IMR-90 (cell line): ENCODE data around the gene HKDC1. TPM values are rescaled to one million over a fixed set of nuclear protein-coding genes. Genes with fewer than 3 reads are reported as not detected.

Source experiments
- ATAC-seq: fragments of 200-7000 bp; cut with Tn5 transposase; 2 replicates; pipeline ENCODE4 v1.9.1; 2020; ENCODE audit warnings: low read depth, mild to moderate bottlenecking, moderate library complexity
- BruUV-seq: library from RNA; stranded (reverse); fragments of 400-500 nt; replicated peaks from 2 replicates; lab custom pipeline; 2021; lab: Mats Ljungman, UMichigan
- CTCF ChIA-PET: fragments of 300-600 bp; formaldehyde crosslinking; extraction: SDS; loops from one replicate; lab custom pipeline; 2021; ENCODE audit warnings: antibody characterized with exemption; lab: Yijun Ruan, JAX
- POLR2A ChIA-PET: fragments of 300-600 bp; sonication (Branson Sonifier 250); formaldehyde crosslinking; loops from one replicate; lab custom pipeline; 2022; ENCODE audit warnings: antibody characterized with exemption; ENCODE audit not compliant: unreplicated experiment; lab: Charles Lee
- DNase-seq: peaks from one replicate; pipeline ENCODE4 v3.0.0; 2013
- H2AFZ ChIP-seq: replicated peaks from 2 replicates; pipeline ENCODE3; 2013; ENCODE audit warnings: low read length, mild to moderate bottlenecking; ENCODE audit not compliant: poor library complexity
- H2AK5ac ChIP-seq: 2 replicates; pipeline ENCODE4 v1.6.1; 2013; ENCODE audit warnings: low read depth, low read length, inconsistent platforms
- H2AK9ac ChIP-seq: replicated peaks from 2 replicates; pipeline ENCODE3; 2013; ENCODE audit warnings: mild to moderate bottlenecking, low read depth, low read length, moderate library complexity; ENCODE audit not compliant: poor library complexity
- H2BK120ac ChIP-seq: 2 replicates; pipeline ENCODE4 v1.6.1; 2013; ENCODE audit warnings: low read depth, low read length, inconsistent platforms
- H2BK15ac ChIP-seq: 3 replicates; pipeline ENCODE4 v1.6.1; 2013; ENCODE audit warnings: low read depth, low read length, inconsistent platforms
- H2BK20ac ChIP-seq: 2 replicates; pipeline ENCODE4 v1.6.1; 2013; ENCODE audit warnings: low read depth, mild to moderate bottlenecking, inconsistent platforms, low read length, moderate library complexity
- H2BK5ac ChIP-seq: 2 replicates; pipeline ENCODE4 v1.6.1; 2013; ENCODE audit warnings: mild to moderate bottlenecking, low read depth, low read length, inconsistent platforms; ENCODE audit not compliant: poor library complexity, severe bottlenecking
- H3K14ac ChIP-seq: replicated peaks from 2 replicates; pipeline ENCODE4 v1.6.1; 2013; ENCODE audit warnings: low read depth, low read length, inconsistent platforms
- H3K18ac ChIP-seq: 2 replicates; pipeline ENCODE4 v1.6.1; 2013; ENCODE audit warnings: low read depth, low read length, control low read depth
- H3K23ac ChIP-seq: 2 replicates; pipeline ENCODE4 v1.6.1; 2013; ENCODE audit warnings: low read depth, low read length, inconsistent platforms
- H3K27ac ChIP-seq: 2 replicates; pipeline ENCODE4 v1.5.1; 2013; ENCODE audit warnings: mild to moderate bottlenecking, control low read depth, low read length; ENCODE audit not compliant: insufficient read depth
- H3K27me3 ChIP-seq: 2 replicates; pipeline ENCODE4 v1.6.1; 2013; ENCODE audit warnings: low read length; ENCODE audit not compliant: control insufficient read depth, insufficient read depth
- H3K36me3 ChIP-seq: 2 replicates; pipeline ENCODE4 v1.6.1; 2013; ENCODE audit warnings: low read length, mixed read lengths; ENCODE audit not compliant: control insufficient read depth, insufficient read depth
- H3K4ac ChIP-seq: 2 replicates; pipeline ENCODE4 v1.6.1; 2013; ENCODE audit warnings: low read depth, low read length, inconsistent platforms
- H3K4me1 ChIP-seq: 2 replicates; pipeline ENCODE4 v1.6.1; 2013; ENCODE audit warnings: low read length, mixed read lengths; ENCODE audit not compliant: control insufficient read depth, insufficient read depth
- H3K4me2 ChIP-seq: 2 replicates; pipeline ENCODE4 v1.6.1; 2013; ENCODE audit warnings: low read depth, mild to moderate bottlenecking, control low read depth, low read length, moderate library complexity
- H3K4me3 ChIP-seq: 2 replicates; pipeline ENCODE4 v1.5.1; 2013; ENCODE audit warnings: low read depth, mild to moderate bottlenecking, control low read depth, low read length, moderate library complexity; ENCODE audit not compliant: insufficient read depth
- H3K56ac ChIP-seq: 2 replicates; pipeline ENCODE4 v1.6.1; 2013; ENCODE audit warnings: low read length, inconsistent platforms; ENCODE audit not compliant: insufficient read depth; ENCODE audit errors: extremely low read depth
- H3K79me1 ChIP-seq, 2 experiments: 2 replicates each; pipeline ENCODE4 v1.6.1; 2013; ENCODE audit warnings: low read length in 2 of 2, inconsistent platforms in 1 of 2, low read depth in 1 of 2
- H3K9ac ChIP-seq: 2 replicates; pipeline ENCODE4 v1.6.1; 2013; ENCODE audit warnings: low read depth, low read length, control low read depth
- H3K9me1 ChIP-seq: 2 replicates; pipeline ENCODE4 v1.6.1; 2013; ENCODE audit warnings: low read length, inconsistent platforms; ENCODE audit not compliant: insufficient read depth
- H3K9me3 ChIP-seq: 2 replicates; pipeline ENCODE4 v1.6.1; 2013; ENCODE audit warnings: low read length; ENCODE audit not compliant: control insufficient read depth, insufficient read depth
- H4K20me1 ChIP-seq: 2 replicates; pipeline ENCODE4 v1.6.1; 2013; ENCODE audit warnings: low read length, inconsistent platforms; ENCODE audit not compliant: insufficient read depth
- H4K5ac ChIP-seq: 2 replicates; pipeline ENCODE4 v1.6.1; 2013; ENCODE audit warnings: mild to moderate bottlenecking, low read depth, low read length, control low read depth
- H4K8ac ChIP-seq, 2 experiments: 2 replicates each; pipeline ENCODE4 v1.6.1; 2013; ENCODE audit warnings: low read depth in 2 of 2, low read length in 2 of 2, control low read depth in 1 of 2, inconsistent platforms in 1 of 2
- H4K91ac ChIP-seq: 2 replicates; pipeline ENCODE4 v1.6.1; 2013; ENCODE audit warnings: low read depth, low read length, inconsistent platforms; ENCODE audit not compliant: insufficient read depth
- BHLHE40 ChIP-seq: fragments of 150-350 bp; IDR thresholded peaks from 2 replicates; pipeline ENCODE4 v1.6.1; 2016; ENCODE audit warnings: mild to moderate bottlenecking, low read depth, low read length
- CEBPB ChIP-seq: IDR thresholded peaks from 2 replicates; pipeline ENCODE4 v1.6.1; 2012; ENCODE audit warnings: low read depth, low read length, improper control_type of control experiment
- CHD1 ChIP-seq: IDR thresholded peaks from 2 replicates; pipeline ENCODE4 v1.6.1; 2012; ENCODE audit warnings: low read depth, low read length, improper control_type of control experiment
- ELK1 ChIP-seq: fragments of 150-350 bp; IDR thresholded peaks from 2 replicates; pipeline ENCODE4 v1.6.1; 2016; ENCODE audit warnings: low read depth, mild to moderate bottlenecking, low read length, moderate library complexity, borderline replicate concordance
- FOS ChIP-seq: fragments of 150-350 bp; IDR thresholded peaks from 2 replicates; pipeline ENCODE4 v1.6.1; 2016; ENCODE audit warnings: low read depth, low read length
- MAFK ChIP-seq: IDR thresholded peaks from 2 replicates; pipeline ENCODE4 v1.6.1; 2012; ENCODE audit warnings: low read depth, low read length, improper control_type of control experiment
- MAZ ChIP-seq: IDR thresholded peaks from 2 replicates; pipeline ENCODE4 v1.6.1; 2012; ENCODE audit warnings: low read depth, mild to moderate bottlenecking, low read length, improper control_type of control experiment, moderate library complexity, borderline replicate concordance
- MXI1 ChIP-seq: IDR thresholded peaks from 2 replicates; pipeline ENCODE4 v1.6.1; 2012; ENCODE audit warnings: low read depth, mild to moderate bottlenecking, low read length, moderate library complexity, borderline replicate concordance
- NFE2L2 ChIP-seq: fragments of 150-350 bp; IDR thresholded peaks from 2 replicates; pipeline ENCODE4 v1.6.1; 2016; ENCODE audit warnings: low read depth, mild to moderate bottlenecking, low read length
- POLR2A ChIP-seq: IDR thresholded peaks from 2 replicates; pipeline ENCODE4 v1.6.1; 2012; ENCODE audit warnings: mild to moderate bottlenecking, low read depth, low read length
- RAD21 ChIP-seq: IDR thresholded peaks from 2 replicates; pipeline ENCODE4 v1.6.1; 2012; ENCODE audit warnings: low read length, improper control_type of control experiment
- RCOR1 ChIP-seq: IDR thresholded peaks from 2 replicates; pipeline ENCODE4 v1.6.1; 2012; ENCODE audit warnings: mild to moderate bottlenecking, low read length, improper control_type of control experiment; ENCODE audit not compliant: insufficient replicate concordance
- RFX5 ChIP-seq: IDR thresholded peaks from 2 replicates; pipeline ENCODE4 v1.8.0; 2012; ENCODE audit warnings: low read depth, mild to moderate bottlenecking, low read length, moderate library complexity
- SMC3 ChIP-seq: fragments of 150-350 bp; IDR thresholded peaks from 2 replicates; pipeline ENCODE4 v1.6.1; 2016; ENCODE audit warnings: low read depth, mild to moderate bottlenecking, antibody characterized with exemption, low read length, moderate library complexity
- WGBS, 2 experiments: methylation state at CpG; one replicate each; pipeline versions ENCODE4 v1.1.5 to v1.1.7; 2013; ENCODE audit warnings: missing lambda C conversion rate in 2 of 2; ENCODE audit not compliant: insufficient read length in 1 of 2; ENCODE audit errors: extremely low coverage in 2 of 2; 5-methylcytosine and 5-hydroxymethylcytosine counted together
- dilution Hi-C: fragments of 300-500 bp; cut with HindIII; formaldehyde crosslinking; loops from one replicate; pipeline ENCODE4 v1.14.3; 2018; ENCODE audit warnings: low sequenced_read_pairs; ENCODE audit not compliant: unreplicated experiment
- in situ Hi-C: fragments of 300-500 bp; cut with MboI; formaldehyde crosslinking; loops from 3 replicates; pipeline ENCODE4 v1.14.3; 2019; ENCODE audit warnings: low sequenced_read_pairs, inconsistent platforms, mixed read lengths
- intact Hi-C: fragments of 100-400 bp; cut with micrococcal nuclease; formaldehyde crosslinking; loops from 2 replicates; pipeline ENCODE4 v1.10.0; 2022
- polyA plus RNA-seq, 3 experiments: library from polyadenylated mRNA; depleted of rRNA; stranded (reverse); fragments of >200 nt; gene quantifications; 2 replicates each; pipeline ENCODE4 v1.2.3, GENCODE V29; 2012; ENCODE audit warnings: low replicate concordance in 1 of 3
- total RNA-seq: library from RNA; depleted of rRNA; stranded (reverse); fragments of >200 nt; gene quantifications from 2 replicates; pipeline ENCODE4 v1.2.3, GENCODE V29; 2012
- TF ChIP-seq, protein P1 (sequence below): fragments of 150-350 bp; IDR thresholded peaks from 2 replicates; pipeline ENCODE4 v1.6.1; 2017; ENCODE audit warnings: mild to moderate bottlenecking, antibody characterized with exemption, low read length, low read depth

The HKDC1 gene
- total and polyA plus RNA-seq, 2 of the 4 experiments (the other 2 are of a cell fraction): under 0.01 to 0.03 TPM

DNA sequence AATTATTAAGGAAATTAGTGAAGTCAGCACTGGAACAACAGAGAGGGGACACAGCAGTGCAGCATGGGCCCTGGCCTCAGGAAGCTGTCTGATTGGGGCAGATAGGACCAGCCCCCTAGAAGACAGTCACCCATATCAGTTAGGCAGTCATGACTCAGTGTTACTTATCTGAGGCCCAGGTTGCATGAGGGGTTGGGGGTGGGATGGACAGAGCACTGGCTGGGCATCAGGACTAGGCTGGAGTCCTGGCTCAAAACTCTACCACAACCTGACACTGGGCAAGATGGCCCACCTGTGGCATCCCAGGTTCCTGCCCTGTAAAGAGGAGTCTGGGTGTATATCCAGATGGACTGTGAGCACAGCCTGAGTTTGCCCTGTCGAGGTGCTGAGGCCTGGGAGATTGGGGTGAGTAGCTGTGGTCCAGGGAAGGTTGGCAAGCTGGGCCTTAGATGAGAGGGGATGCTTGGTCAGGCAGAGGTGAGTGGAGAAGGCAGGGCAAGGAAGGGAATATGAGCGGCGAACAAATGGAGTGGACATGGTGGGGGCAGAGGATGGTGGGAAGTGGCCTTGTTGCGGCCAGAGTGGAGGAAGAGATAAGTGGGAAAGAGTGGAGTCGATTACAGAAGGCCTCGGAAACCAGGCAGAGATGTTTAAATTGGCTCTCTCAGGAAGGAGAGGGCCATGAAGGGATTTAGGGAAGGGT is 95.6 kb downstream of the HKDC1 start:
- Histone ChIP-seq H4K20me1 (peaks cover 14% of the 10 kb centered on the region), H3K23ac (no peak overlapping the region), H2BK120ac (no peak overlapping the region), H3K4me3 (no peak overlapping the region), H3K27me3 (no peaks in the 10 kb centered on the region; the same call in 1 of the 2 replicates), H3K4ac (no peak overlapping the region), H3K4me1 (peaks cover 20% of the 10 kb centered on the region), H3K56ac (no peak overlapping the region), H4K8ac (no peak overlapping the region), H2BK5ac (no peak overlapping the region), H3K18ac (no peak overlapping the region), H2BK15ac (no peak overlapping the region), H3K14ac (no peak overlapping the region; the same call in 1 of the 2 replicates), H4K91ac (no peak overlapping the region), H2AK5ac (peak overlapping the region; percentile 38; the same call in 1 of the 2 replicates), H3K27ac (no peak overlapping the region), H3K4me2 (no peak overlapping the region), H3K9me3 (no peaks in the 10 kb centered on the region), H3K9ac (no peak overlapping the region), H2BK20ac (no peak overlapping the region), H2AK9ac (peak overlapping the region; percentile 22), H4K5ac (no peak overlapping the region), H2AFZ (no peak overlapping the region), H3K79me1 (peaks cover 14 to 28% of the 10 kb centered on the region in 2 experiments), H3K36me3 (no peaks in the 10 kb centered on the region), H3K9me1 (peaks cover 24% of the 10 kb centered on the region)
- CTCF ChIA-PET: no interaction called here
- ATAC-seq: no peak
- TF ChIP-seq RCOR1 (no peak), NFE2L2 (no peak), ELK1 (no peak), CEBPB (no peak), RAD21 (no peak), MAFK (no peak), MXI1 (no peak), RFX5 (no peak), SMC3 (no peak), MAZ (no peak), POLR2A (no peak), BHLHE40 (no peak), FOS (no peak), CHD1 (no peak)
- TF ChIP-seq, protein P1, sequence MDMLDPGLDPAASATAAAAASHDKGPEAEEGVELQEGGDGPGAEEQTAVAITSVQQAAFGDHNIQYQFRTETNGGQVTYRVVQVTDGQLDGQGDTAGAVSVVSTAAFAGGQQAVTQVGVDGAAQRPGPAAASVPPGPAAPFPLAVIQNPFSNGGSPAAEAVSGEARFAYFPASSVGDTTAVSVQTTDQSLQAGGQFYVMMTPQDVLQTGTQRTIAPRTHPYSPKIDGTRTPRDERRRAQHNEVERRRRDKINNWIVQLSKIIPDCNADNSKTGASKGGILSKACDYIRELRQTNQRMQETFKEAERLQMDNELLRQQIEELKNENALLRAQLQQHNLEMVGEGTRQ: no peak
- POLR2A ChIA-PET: no interaction called here
- dilution Hi-C loops (no loop called here), intact Hi-C loops (loop anchor here (5.0 kb wide), 2 partner anchors 47 to 78 kb away; no protein-coding TSS in a partner anchor), in situ Hi-C loops (no loop called here)
- BruUV-seq: no TSS peak
- 95% methylated on average over 5 of the region's 6 CpGs; no CpG with 5 or more reads in 1 of the 2 experiments for WGBS, 2 experiments
- DNase-seq: peak; percentile 26
